ENCODE data around the gene RPL27A. TPM values are rescaled to one million over a fixed set of nuclear protein-coding genes. Genes with fewer than 3 reads are reported as not detected.

Gene RPL27A
- total RNA-seq (1,000 to 10,000 TPM; 1,148 to 1,170 TPM), polyA plus RNA-seq (3,471 TPM)

DNA sequence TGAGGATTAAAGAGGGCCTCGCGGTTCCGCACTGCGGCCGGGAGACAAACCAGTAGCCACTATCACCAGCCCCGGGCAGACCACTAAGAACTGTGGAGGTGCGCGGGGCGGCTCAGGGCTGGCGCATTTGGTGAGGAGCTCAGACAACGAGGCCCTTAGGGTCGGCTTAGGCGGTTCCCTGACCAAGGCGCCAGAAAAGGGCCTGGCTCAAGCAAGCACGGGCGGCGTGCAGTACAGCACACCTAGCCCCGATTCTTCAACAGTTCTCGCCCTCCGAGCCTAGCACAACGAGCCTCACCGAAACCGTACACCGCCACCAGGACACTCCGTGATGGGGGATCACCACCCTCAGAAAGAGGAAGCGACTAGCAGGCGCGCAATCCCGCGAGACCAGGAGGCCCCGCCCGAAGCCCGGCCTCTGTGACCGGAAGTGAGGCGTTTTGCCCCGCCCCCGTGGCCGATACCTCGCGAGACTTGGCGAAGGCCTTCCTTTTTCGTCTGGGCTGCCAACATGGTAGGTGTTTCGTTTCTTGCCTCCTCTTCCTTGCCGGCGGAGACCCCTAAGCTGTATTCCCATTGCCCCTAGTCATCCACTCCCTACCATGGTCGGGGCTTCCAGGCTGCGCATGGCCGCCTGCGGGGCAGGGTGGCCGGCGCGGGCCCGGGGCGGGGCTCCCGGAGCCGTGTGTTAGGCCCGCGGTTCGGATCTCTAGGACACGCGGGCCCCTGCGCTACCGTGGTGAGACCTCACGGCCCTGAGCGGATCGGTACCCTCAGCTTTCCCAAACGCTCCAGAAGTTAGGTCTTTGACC, at the start of gene RPL27A, which contains the start of gene TRIM66:
Gene RPL27A, plus strand, starts transcription at position 490 of the 812 bp plus-strand sequence. Its CDS starts 22 bp downstream, at position 512.
Gene TRIM66, minus strand, starts transcription at position 363 of the 812 bp plus-strand sequence. CDS start 10,391 bp downstream, outside the sequence.
- Mint-ChIP-seq H3K4me1 (peaks cover 43 to 60% (median 54%) of the 10 kb centered on the region in 3 donors), H3K4me3 (peak within 1 kb of the TSS; percentile 93 to 98 (median 95)), H3K9me3 (no peaks in the 10 kb centered on the region), H3K27me3 (no peaks in the 10 kb centered on the region), H3K27ac (peak within 1 kb of the TSS; percentile 96 to 99 (median 98)), H3K36me3 (peaks cover 4 to 80% (median 24%) of the 10 kb centered on the region in 3 donors)
- H3K4me3 ChIP-seq (ENCODE audit: low read length) = peak within 1 kb of the TSS; percentile 96
- DNase-seq = peak; percentile 97 to 99 (median 99)
- peak within 1 kb of the TSS; percentile 98 for H3K27ac ChIP-seq (ENCODE audit: low read depth, low read length)
- H3K9me3 ChIP-seq (ENCODE audit: low read length) = no peaks in the 10 kb centered on the region
- no peaks in the 10 kb centered on the region for H3K27me3 ChIP-seq (ENCODE audit: insufficient read depth, low read length, poor library complexity, severe bottlenecking)
- ChIA-PET POLR2A (interaction anchor here (0.7 to 1.9 kb wide), 9 partner anchors 9 to 1621 kb away, joined by 3 to 6 read pairs (median 3); partner anchors contain the start of genes AKIP1 and TMEM9B), CTCF (interaction anchor here (0.9 to 2.7 kb wide), 3 partner anchors 11 to 695 kb away, joined by 3 to 6 read pairs (median 3); partner anchors contain the start of gene EIF3F)
- peaks cover 28% of the 10 kb centered on the region for H3K36me3 ChIP-seq (ENCODE audit: insufficient read depth, low read length)
- peaks cover 30% of the 10 kb centered on the region for H3K4me1 ChIP-seq (ENCODE audit: insufficient read depth, low read length)

DNA sequence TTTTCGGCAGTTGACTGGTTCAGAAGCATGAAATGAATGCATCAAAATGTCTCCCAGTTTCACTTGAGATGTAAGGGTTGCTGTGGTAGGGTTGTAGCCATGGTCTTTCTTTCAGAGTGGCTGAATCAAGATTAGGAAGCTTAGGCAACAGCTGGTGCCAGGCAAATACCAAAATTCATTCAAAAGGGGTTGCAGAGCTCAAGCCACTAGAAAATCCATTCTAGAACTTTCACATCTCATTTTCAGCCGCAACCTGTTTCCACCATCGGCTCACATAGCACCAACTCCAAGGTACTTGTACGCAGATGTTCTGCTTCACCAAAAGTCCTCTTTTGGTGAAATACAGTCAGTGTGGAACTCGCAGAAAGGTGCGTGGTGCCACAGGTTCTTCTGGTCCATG, 48.1 kb upstream of the RPL27A start:
- no peaks in the 10 kb centered on the region for H3K4me1 Mint-ChIP-seq
- H3K9me3 Mint-ChIP-seq = peaks cover 0 to 12% (median 9%) of the 10 kb centered on the region in 5 donors
- DNase-seq = no peak
- POLR2A ChIA-PET = no interaction called here
- H3K4me1 ChIP-seq (ENCODE audit: insufficient read depth, low read length) = no peaks in the 10 kb centered on the region
- no peak overlapping the region for H3K27ac ChIP-seq (ENCODE audit: low read depth, low read length)
- H3K27me3 ChIP-seq (ENCODE audit: insufficient read depth, low read length, poor library complexity, severe bottlenecking) = no peaks in the 10 kb centered on the region
- peaks cover 25 to 89% (median 40%) of the 10 kb centered on the region in 3 donors for H3K36me3 Mint-ChIP-seq
- no peaks in the 10 kb centered on the region for H3K9me3 ChIP-seq (ENCODE audit: low read length)
- no peaks in the 10 kb centered on the region for H3K27me3 Mint-ChIP-seq
- H3K27ac Mint-ChIP-seq = no peak overlapping the region
- CTCF ChIA-PET = no interaction called here
- no peak overlapping the region for H3K4me3 ChIP-seq (ENCODE audit: low read length)
- no peak overlapping the region for H3K4me3 Mint-ChIP-seq
- peaks cover 9% of the 10 kb centered on the region for H3K36me3 ChIP-seq (ENCODE audit: insufficient read depth, low read length)

DNA sequence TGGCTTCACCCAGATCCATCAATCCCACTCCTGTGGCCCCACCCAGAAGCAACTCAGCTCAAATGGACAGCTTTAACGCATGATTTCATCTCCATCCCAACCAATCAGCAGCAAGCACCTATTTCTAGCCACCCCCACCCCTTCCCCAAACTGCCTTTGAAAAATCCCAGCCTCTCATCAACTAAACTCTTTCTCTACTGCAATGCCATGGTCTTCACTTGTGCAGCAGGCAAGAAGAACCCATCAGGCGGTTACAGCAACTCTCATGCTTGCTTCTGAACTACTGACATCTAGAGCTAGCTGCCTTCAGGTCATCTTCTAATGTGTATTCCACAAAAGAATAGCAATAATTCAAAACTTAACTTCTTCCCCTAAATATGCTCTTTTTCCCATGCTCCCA, 46.5 kb upstream of the RPL27A start:
- Mint-ChIP-seq H3K4me1 (no peaks in the 10 kb centered on the region), H3K36me3 (peaks cover 29 to 86% (median 47%) of the 10 kb centered on the region in 3 donors), H3K27ac (peak overlapping the region in 1 of 8 donors; percentile 8), H3K9me3 (peaks cover 0 to 12% (median 9%) of the 10 kb centered on the region in 5 donors), H3K27me3 (no peaks in the 10 kb centered on the region), H3K4me3 (no peak overlapping the region)
- ChIA-PET CTCF (no interaction called here), POLR2A (no interaction called here)
- H3K9me3 ChIP-seq (ENCODE audit: low read length) = no peaks in the 10 kb centered on the region
- no peaks in the 10 kb centered on the region for H3K27me3 ChIP-seq (ENCODE audit: insufficient read depth, low read length, poor library complexity, severe bottlenecking)
- H3K36me3 ChIP-seq (ENCODE audit: insufficient read depth, low read length) = peaks cover 9% of the 10 kb centered on the region
- H3K4me1 ChIP-seq (ENCODE audit: insufficient read depth, low read length) = no peaks in the 10 kb centered on the region
- H3K4me3 ChIP-seq (ENCODE audit: low read length) = no peak overlapping the region
- H3K27ac ChIP-seq (ENCODE audit: low read depth, low read length) = no peak overlapping the region
- no peak for DNase-seq

DNA sequence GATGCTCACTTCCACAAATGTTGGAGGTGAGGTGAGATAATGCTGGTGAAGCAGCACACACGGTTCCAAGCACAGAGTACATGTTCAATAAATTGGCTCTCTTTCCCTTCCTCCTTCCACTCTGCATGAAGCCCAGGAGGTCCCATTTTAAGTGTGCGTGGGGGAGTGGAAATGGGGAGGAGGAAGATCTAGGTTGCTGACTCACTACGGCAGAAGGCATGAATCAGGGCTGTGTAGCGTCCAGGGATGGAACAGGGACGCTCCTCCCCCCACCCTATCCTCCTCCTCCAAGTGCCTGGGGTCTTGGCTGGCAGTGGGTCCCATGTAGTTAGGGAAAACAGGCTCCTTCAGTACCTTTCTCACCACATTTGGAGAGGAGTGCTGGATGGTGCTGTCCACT, 44.3 kb upstream of the RPL27A start:
- Mint-ChIP-seq H3K9me3 (peaks cover 0 to 12% (median 9%) of the 10 kb centered on the region in 5 donors), H3K4me3 (no peak overlapping the region), H3K36me3 (peaks cover 36 to 92% (median 57%) of the 10 kb centered on the region in 3 donors), H3K27ac (peak overlapping the region in 1 of 8 donors; percentile 66), H3K27me3 (no peaks in the 10 kb centered on the region), H3K4me1 (no peaks in the 10 kb centered on the region)
- ChIA-PET CTCF (no interaction called here), POLR2A (no interaction called here)
- Histone ChIP-seq H3K36me3 (ENCODE audit: insufficient read depth, low read length) (peaks cover 9% of the 10 kb centered on the region), H3K4me3 (ENCODE audit: low read length) (no peak overlapping the region), H3K4me1 (ENCODE audit: insufficient read depth, low read length) (no peaks in the 10 kb centered on the region), H3K27ac (ENCODE audit: low read depth, low read length) (no peak overlapping the region), H3K27me3 (ENCODE audit: insufficient read depth, low read length, poor library complexity, severe bottlenecking) (no peaks in the 10 kb centered on the region), H3K9me3 (ENCODE audit: low read length) (no peaks in the 10 kb centered on the region)
- no peak for DNase-seq

DNA sequence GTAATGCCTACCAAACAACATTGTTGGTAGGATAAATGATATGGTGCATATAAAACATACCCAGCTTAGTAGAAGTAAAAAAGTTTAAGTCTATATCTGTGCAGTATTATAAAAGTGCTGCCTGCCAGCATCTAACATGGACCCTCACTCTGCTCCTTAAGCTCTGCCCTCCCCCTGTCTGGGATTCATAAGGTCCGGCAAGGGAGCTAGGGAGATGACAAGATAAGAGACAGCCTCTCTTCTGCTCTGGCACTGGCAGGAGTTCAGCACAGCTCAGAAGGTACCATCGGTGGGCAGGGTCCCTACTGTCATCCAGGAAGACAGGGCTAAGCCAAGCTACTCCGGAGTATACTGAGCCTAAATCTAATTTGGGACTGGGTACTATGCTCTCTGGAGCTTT, 42.9 kb upstream of the RPL27A start:
- Histone ChIP-seq H3K27me3 (ENCODE audit: insufficient read depth, low read length, poor library complexity, severe bottlenecking) (no peaks in the 10 kb centered on the region), H3K36me3 (ENCODE audit: insufficient read depth, low read length) (peaks cover 3% of the 10 kb centered on the region), H3K4me3 (ENCODE audit: low read length) (no peak overlapping the region), H3K4me1 (ENCODE audit: insufficient read depth, low read length) (no peaks in the 10 kb centered on the region), H3K27ac (ENCODE audit: low read depth, low read length) (no peak overlapping the region), H3K9me3 (ENCODE audit: low read length) (no peaks in the 10 kb centered on the region)
- Mint-ChIP-seq H3K27me3 (no peaks in the 10 kb centered on the region), H3K4me1 (no peaks in the 10 kb centered on the region), H3K36me3 (peaks cover 35 to 79% (median 57%) of the 10 kb centered on the region in 3 donors), H3K9me3 (peaks cover 0 to 12% (median 9%) of the 10 kb centered on the region in 5 donors), H3K27ac (no peak overlapping the region), H3K4me3 (no peak overlapping the region)
- CTCF ChIA-PET = interaction anchor here (0.8 kb wide), 1 partner anchor 27 kb away, joined by 3 read pairs; no protein-coding TSS in a partner anchor
- no peak for DNase-seq
- POLR2A ChIA-PET = no interaction called here

DNA sequence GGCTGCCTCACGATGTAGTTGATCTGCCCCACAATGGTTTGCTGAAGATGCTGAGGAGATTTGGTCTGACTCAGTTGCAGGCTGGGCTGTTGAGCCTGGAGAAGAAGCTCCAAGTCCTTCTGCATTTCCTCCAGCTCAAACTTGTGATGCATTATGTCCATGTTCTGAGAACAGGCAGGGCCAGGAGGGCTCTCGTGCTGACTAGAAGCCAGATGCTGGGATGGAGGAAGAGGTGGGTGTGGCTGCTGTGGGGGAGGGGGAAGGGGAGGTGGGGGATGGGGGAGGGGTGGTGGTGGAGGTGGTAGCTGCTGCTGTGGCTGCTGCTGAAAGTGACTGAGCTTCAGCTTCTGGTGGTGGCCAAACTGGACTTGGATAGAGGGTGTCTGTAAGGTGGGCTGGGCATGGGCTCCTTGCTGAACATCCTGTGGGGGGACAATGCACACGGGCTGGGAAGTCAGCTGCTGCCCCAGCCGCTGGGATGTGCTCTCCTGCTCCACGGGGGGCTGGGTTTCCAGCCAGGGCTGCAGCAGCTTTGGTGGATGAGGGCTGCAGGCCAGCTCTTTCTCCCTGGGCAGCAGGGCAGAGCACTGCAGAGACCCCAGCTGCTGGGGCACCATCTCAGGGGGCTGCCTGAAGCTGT, 42.2 kb upstream of the RPL27A start:
- ChIA-PET POLR2A (no interaction called here), CTCF (interaction anchor here (0.8 kb wide), 1 partner anchor 28 kb away, joined by 3 read pairs; no protein-coding TSS in a partner anchor)
- Mint-ChIP-seq H3K27ac (no peak overlapping the region), H3K4me3 (no peak overlapping the region), H3K4me1 (no peaks in the 10 kb centered on the region), H3K27me3 (no peaks in the 10 kb centered on the region), H3K9me3 (peaks cover 0 to 12% (median 9%) of the 10 kb centered on the region in 5 donors), H3K36me3 (peaks cover 35 to 72% (median 53%) of the 10 kb centered on the region in 3 donors)
- H3K36me3 ChIP-seq (ENCODE audit: insufficient read depth, low read length) = peaks cover 9% of the 10 kb centered on the region
- no peak for DNase-seq
- no peaks in the 10 kb centered on the region for H3K27me3 ChIP-seq (ENCODE audit: insufficient read depth, low read length, poor library complexity, severe bottlenecking)
- H3K9me3 ChIP-seq (ENCODE audit: low read length) = no peaks in the 10 kb centered on the region
- H3K27ac ChIP-seq (ENCODE audit: low read depth, low read length) = no peak overlapping the region
- H3K4me1 ChIP-seq (ENCODE audit: insufficient read depth, low read length) = no peaks in the 10 kb centered on the region
- no peak overlapping the region for H3K4me3 ChIP-seq (ENCODE audit: low read length)

DNA sequence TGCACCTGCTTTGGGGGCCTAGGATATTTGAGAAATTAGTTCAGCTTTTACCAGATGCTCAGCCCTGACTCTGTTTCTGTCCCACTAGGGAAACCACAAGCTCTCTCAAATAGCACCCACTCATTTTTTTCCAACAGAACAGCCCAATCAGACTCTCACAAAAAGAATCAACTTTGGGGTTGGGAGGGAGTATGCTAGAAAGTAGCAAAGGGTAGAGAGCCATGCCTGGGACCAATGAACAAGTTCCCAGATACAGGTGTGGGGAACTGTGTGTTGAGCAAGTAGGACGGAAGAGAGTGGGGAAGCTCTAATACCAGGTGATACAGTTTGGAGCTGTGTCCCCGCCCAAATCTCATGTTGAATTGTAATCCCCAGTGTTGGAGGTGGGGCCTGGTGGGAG, 41.3 kb upstream of the RPL27A start:
- no peak for DNase-seq
- Mint-ChIP-seq H3K27me3 (no peaks in the 10 kb centered on the region), H3K36me3 (peaks cover 30 to 62% (median 45%) of the 10 kb centered on the region in 3 donors), H3K9me3 (peaks cover 0 to 6% (median 5%) of the 10 kb centered on the region in 5 donors), H3K4me3 (no peak overlapping the region), H3K27ac (peak overlapping the region in 2 of 8 donors; percentile 18 to 86), H3K4me1 (no peaks in the 10 kb centered on the region)
- no peaks in the 10 kb centered on the region for H3K4me1 ChIP-seq (ENCODE audit: insufficient read depth, low read length)
- ChIA-PET CTCF (no interaction called here), POLR2A (no interaction called here)
- H3K4me3 ChIP-seq (ENCODE audit: low read length) = no peak overlapping the region
- no peak overlapping the region for H3K27ac ChIP-seq (ENCODE audit: low read depth, low read length)
- H3K36me3 ChIP-seq (ENCODE audit: insufficient read depth, low read length) = peaks cover 10% of the 10 kb centered on the region
- H3K27me3 ChIP-seq (ENCODE audit: insufficient read depth, low read length, poor library complexity, severe bottlenecking) = no peaks in the 10 kb centered on the region
- H3K9me3 ChIP-seq (ENCODE audit: low read length) = no peaks in the 10 kb centered on the region
